HG02623 (cell line): ENCODE results near the gene STXBP5.
A peak's percentile ranks its signal among the peaks of the same experiment; 100 is the strongest.

Experiments used
- ATAC-seq: cut with Tn5 transposase; IDR thresholded peaks from one replicate; pipeline ENCODE4 v1.9.1; 2021; ENCODE audit warnings: moderate library complexity; ENCODE audit not compliant: unreplicated experiment

Gene STXBP5

GRCh38 chr6:147177286-147177685 lies 26.9 kb upstream of the STXBP5 start:
- ATAC-seq = no peak

GRCh38 chr6:147178355-147178754 lies 25.9 kb upstream of the STXBP5 start:
- ATAC-seq = no peak

GRCh38 chr6:147179809-147180208 lies 24.4 kb upstream of the STXBP5 start:
- no peak for ATAC-seq

GRCh38 chr6:147180926-147181325 lies 23.3 kb upstream of the STXBP5 start:
- ATAC-seq = no peak

DNA sequence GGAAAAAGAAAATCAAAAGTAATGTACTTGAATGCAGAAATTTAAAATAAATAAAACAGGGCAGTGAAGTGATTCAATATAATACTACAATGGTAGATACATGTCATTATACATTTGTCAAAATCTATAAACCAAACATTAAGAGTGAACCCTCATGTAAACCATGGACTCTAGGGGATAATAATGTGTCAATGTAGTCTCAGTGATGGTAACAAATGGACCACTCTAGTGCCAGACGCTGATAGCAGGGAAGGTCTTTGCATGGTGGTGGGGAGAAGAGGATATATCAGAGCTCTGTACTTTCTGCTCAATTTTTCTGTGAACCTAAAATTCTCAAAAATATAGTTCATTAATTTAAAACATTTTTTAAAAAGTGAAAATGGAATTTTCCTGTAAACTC lies 19.8 kb upstream of the STXBP5 start:
- no peak for ATAC-seq

- ATAC-seq = no peak
Observed at GRCh38 chr6:147185216-147185615, 19.0 kb upstream of the STXBP5 start.

DNA sequence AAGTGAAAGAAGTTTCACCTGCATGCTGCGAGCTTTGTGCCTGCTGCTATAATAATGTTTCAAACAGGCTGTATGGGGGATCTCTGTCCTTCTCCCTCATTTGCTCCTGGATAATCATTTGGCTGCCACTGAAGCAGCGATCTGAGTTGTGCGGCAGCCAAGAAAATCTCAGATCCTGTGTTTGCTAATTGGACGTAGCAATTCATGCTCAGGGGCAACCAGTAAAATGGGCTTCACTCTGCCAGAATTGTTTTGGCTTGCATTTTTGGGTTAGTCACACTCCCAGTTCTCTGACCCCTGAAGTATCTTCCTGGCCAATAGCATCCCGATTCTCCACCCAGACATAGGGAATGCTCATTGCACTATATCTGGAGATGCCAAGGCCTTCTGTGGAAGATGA lies 13.7 kb upstream of the STXBP5 start:
- no peak for ATAC-seq

GRCh38 chr6:147192278-147192911 lies 11.8 kb upstream of the STXBP5 start:
- ATAC-seq = no peak

- no peak for ATAC-seq
Observed at GRCh38 chr6:147194652-147195411, 9.4 kb upstream of the STXBP5 start.

DNA sequence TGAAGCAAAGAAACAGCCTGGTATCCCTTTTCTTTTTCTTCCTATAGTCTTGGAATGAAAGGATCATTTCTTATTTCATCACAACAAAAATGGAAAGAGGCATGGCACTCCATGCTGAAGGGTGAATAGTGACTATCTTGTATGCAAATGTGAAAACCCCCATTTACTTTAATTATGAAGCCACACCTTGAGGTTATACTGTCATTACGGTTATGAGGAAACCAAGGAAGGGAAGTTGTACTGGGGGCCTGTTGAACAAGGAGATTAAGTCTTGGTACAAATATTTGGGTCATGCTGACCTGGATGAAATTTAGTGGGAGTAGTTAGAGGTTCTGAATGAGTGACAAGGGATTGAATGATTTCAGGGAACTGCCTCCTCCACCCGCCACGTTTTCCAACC lies 8.7 kb upstream of the STXBP5 start:
- ATAC-seq = peak; percentile 42

DNA sequence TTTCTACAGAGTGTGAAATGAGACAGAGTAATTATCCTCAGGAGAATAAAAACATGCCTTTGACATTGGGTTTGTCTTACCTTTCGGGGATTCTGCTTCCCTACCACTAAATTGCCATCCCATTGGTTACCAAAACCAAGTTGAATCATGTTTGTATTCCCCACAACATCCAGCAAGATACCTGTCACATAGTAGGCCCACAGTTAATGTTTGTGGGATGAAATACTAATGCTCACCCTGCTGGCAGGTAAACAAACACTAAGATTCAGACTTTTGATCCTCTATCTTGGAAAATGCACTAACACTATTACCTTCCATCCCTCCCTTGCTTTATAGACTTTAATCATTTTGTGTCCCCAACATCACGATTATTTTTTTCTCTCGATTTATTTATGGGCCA lies 8.2 kb upstream of the STXBP5 start:
- ATAC-seq = no peak

DNA sequence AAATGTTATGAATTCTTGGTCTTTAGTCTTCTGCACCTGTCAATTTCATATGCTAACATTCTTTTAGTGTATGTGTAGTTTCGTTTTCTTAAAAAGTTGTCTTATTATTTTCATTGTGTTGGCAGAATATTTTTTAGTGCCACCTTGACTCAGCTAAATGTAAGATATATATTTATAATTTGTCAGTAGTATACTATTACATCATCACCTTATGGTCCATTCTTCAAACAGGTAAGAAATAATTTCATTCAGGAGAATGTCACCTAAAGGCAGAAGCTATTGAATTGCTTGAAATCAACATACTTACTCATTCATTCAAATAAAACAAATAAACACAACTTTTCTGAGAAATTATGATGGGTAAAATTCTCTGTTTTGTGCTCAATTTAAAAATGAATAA lies 3.5 kb upstream of the STXBP5 start:
- ATAC-seq = no peak

DNA sequence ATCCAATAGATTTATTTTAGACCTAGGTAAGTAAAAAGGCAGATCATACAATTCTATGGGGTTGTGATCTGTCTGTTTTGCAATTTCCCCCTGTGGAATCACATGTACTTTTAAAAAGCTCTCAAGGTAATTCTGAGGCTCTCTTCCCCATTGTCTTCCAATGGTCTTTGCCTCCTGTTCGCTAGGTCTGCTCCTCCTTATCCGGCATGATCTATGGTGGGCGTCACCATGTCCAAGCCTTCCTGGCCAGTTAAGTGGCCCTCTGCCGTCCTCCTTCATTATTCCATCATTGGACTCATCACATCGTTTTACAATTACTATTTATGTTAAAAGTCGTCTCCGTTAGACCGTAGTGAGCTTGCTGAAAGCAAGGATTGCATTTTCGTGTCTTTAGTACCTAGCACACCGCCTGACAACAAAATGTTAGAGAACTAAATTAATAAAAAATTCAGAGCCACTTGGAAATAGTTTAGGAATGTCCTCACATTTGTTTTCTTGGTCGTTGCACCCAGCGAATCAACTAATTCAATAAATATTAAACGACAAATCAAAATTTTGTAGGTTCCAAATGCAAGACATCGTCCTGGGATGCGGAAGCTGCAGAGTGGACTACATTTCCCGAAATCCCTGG lies 2.2 kb upstream of the STXBP5 start:
- no peak for ATAC-seq

DNA sequence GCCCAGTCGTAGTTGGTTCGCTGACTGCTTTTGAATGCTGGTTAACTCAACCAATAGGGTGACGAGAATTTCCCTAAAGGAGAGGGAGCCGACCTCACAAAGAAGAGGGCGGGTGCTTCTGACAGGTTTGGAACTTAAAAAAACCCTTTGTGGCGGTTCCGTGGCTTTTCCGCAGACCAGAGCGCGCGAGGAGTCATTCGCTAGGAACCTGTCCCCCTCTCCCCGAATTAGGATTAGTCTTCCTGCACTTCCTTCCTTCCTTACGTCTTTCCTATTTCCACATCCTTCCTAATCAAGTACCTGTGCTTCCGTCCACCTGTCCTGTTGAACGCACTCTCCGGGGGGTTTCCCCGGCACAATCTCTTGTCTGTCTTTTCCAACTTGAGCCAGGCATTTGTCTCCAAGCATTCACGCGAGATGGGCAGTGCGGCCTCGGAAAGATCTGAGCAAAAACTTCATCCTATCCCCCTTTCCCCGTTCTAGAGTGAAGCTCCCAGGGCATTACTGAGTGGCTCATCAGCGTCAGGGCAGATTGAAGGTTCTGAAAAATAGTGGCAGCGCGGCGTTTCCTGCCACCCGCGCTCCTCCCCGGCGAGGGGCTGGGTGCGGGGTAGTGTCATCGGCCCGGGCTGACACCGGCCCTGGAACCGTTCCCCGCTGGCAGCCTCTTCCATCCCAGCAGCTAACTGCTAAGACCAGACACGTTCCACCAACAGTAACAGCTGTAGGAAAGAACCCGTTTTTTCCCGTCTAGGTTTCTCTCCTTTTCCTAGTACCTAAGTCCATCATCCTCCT lies 1.5 kb upstream of the STXBP5 start:
- ATAC-seq = peak; percentile 80

GRCh38 chr6:147203311-147204059 lies 732 bp upstream of the STXBP5 start:
- peak; percentile 48 for ATAC-seq

GRCh38 chr6:147204843-147205311 lies 660 bp downstream of the STXBP5 start:
- ATAC-seq = no peak

DNA sequence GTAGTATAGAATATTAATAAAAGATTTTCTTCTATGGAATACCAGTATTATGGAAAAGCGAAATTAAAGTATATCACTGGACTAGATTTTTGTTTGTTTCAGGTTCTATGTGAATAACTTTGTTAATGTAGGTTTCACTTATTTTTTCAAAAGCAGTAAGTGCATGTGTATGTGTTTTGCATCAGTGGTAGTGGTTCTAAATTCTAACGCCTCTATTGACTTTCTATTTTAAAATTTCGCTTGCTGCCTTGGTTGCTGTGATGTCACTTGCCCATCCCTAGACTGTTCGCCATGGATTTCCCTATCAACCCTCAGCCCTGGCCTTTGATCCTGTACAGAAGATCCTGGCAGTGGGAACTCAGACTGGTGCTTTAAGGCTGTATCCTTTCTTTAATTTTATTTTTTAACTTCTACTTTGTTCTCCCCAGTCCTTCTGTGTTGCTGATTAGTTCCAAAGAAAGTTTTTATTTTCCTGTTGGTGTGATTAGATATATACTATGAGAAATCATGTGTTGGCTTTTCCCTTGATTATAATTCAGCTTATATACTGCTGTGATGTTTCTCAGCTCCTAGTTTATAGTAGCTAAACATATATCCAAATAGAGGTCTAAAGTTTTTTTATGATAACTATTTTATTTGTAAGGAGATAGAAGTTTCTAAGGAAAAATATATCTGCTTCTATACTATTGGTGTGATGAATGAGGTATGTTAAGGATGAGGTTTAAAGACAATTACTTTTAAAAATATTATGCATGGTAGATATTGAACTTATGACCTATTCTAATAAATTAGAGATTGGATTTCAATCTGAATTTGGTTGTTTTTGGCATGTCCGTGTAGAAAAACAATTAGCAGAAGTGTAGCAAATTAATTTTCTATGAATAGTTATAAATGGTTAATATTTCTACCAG lies 1.7 kb downstream of the STXBP5 start:
- ATAC-seq = no peak

DNA sequence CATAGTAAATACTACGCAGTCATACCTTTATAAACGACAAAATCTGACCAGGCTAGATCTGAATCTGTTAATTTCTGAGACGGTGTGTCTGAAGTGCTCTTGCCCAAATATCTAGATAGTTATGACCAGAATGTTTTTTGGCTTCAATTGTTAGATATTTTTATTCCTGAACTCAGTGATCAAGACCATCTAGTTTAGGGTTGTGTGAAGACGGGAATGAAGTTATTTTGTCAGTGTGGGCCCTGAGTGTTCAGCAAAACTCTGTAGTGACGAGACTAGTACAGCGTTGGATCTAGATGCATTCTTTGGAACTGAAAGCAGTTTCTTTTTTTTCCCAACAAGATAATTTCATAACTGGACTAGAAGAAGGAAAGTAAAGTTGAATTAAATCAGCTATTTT lies 3.1 kb downstream of the STXBP5 start:
- no peak for ATAC-seq
